ENCODE results near the gene ZFTA. TPM values are rescaled to one million over a fixed set of nuclear protein-coding genes. Genes with fewer than 3 reads are reported as not detected.
A peak's percentile ranks its signal among the peaks of the same experiment; 100 is the strongest.
"Not testable (repeated sequence)": the region's sequence is repeated elsewhere in the genome, so short reads cannot be mapped to it uniquely, and the experiment has no call there.

The ZFTA gene
- polyA plus RNA-seq, 1 donor: 40.9 TPM

GRCh38 chr11:63782749-63783148, 14.2 kb upstream of the ZFTA start:
- DNase-seq: no peak

DNA sequence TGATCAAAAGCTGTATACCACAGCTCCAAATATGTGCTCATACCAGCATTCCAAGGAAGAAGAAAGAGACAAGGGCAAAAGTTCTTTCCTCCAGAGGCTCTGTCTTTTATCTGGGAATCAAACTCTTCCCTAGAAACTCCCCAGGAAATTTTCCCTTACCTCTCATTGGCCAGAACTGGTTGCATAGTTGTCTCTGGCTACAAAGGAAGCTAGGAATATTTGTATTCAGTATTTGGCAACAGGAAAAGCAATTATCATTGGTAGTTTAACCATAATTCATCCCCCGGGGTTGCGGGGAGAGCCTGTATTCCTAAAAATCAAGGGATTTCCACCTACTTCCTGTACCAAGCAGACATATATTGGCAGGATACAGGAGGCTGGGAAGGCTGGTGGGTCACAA, 10.5 kb upstream of the ZFTA start:
- no peak for DNase-seq

DNA sequence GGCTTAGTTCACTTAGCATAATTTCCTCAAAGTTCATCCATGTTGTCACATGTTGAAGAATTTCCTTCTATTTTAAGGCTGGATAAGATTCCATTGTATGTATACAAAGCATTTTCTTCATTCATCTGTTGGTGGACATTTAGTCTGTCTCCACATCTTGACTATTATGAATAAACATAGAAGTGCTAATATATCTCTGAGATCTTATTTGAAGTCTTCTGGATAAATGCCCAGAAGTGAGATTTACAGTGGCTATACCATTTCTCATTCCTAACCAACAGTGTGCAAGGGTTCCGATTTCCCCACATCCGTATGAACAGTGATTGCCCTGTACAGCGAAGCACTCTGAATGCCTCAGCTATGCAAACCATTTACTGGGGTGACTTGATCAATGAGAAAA, 6.6 kb upstream of the ZFTA start:
- DNase-seq: no peak

- not testable (repeated sequence) for DNase-seq
These were observed 3.3 kb upstream of the ZFTA start for GRCh38 chr11:63771741-63772318.

GRCh38 chr11:63770763-63771162, 2.2 kb upstream of the ZFTA start:
- DNase-seq: no peak

DNA sequence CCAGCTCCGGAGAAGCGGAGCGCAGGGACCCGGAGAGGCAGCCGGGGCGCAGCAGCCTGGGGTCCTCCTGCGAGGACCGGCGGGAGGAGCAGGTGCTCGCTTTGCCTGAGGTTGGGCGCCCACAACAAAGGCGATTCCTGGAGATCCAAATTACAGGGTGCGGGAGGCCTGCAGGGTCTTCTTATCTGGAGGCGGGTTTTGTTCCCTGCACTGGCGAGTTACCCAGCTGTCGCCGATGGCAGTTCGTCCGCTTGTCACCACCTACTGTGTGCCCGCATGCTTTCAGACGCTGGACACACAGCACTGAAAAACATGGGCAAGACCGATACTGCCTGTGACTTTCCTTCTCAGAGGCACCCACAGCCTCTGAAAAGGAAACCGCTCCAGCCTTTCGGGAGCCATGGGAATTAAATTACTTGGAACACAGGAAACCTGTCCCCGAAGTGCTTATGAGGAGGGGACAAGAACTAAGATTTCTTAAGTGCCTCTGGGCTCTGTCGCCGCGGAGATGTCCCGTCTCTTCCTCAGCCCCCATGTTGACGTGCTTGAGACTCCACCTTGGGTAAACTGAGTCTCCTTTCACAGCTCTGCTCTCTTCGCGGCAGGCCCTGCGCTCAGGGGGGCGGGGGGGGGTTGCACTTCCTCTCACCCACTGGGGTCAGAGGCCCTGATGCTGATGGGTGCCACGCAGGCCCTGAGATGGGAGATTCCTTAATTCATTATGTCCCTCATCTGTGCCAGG, 1.3 kb upstream of the ZFTA start:
- no peak for DNase-seq

DNA sequence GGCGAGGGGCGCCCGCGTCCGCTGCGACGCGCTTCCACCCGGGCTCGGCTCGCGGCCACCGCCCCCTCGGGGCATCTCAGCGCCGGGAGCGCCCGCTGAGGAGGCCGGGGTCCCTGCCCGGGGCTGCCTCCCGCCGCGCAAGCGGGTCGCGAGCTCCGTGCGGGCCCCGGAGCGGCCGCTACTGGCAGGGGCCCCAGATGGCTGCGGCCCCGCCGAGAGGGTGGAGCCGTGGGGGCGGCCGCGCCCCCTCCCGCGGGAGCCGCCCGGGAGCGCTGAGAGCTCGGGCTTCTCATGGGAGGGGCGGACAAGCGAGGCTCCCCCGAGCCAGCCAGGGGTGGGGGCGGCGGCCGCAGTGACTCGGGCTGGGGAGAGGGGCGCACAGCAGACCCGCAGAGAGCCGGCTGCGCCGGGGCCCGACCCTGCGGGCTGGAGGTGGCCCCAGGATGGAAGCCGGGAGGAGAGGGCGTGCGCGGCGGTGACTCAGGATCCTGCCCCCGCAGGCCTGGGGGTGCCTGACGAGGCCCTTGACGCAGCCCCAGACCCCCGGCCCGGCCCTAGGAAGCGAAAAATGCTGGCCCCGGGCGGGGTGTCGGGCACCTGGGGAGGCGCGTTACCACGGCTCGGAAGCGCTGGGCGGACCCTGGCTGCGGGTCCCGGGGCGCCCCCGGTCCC, 603 bp upstream of the ZFTA start:
- no peak for DNase-seq

GRCh38 chr11:63767565-63768236, 874 bp downstream of the ZFTA start:
- peak; percentile 71 for DNase-seq

- no peak for DNase-seq
These were observed 1.4 kb downstream of the ZFTA start for GRCh38 chr11:63767267-63767564.

- no peak for DNase-seq
These were observed 1.9 kb downstream of the ZFTA start for GRCh38 chr11:63766531-63767235.

DNA sequence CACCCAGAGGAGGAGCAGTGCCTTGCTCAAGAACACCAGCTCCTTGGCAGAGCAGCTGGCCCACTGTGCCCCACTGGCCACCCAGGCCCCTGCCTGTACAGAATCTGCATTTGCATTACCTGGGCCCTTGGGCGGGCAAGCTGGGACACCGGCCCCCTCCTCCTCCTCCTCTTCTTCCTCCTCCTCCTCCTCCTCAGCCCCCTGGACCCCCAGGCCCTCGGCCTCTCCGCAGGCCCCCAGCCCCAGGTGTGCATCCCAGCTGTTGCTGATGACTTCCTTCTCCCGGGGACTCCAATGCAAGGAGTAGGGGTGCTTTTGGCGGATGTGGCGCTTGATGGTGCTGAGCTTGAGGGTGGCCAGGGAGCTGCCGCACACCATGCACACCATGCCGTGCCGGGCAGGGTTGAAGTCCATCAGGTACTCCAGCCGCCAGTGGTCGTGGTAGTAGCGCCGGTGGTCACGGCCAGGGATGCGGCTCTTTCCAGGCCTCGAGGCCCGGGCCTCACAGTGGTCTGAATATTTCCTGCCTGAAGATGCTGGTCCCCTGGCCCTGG, 2.8 kb downstream of the ZFTA start:
- no peak for DNase-seq

GRCh38 chr11:63764679-63765647, 3.6 kb downstream of the ZFTA start:
- peak; percentile 39 for DNase-seq

GRCh38 chr11:63764340-63764678, 4.3 kb downstream of the ZFTA start:
- DNase-seq: no peak

GRCh38 chr11:63763496-63764339, 4.9 kb downstream of the ZFTA start:
- peak; percentile 46 for DNase-seq

GRCh38 chr11:63762654-63763495, 5.7 kb downstream of the ZFTA start:
- no peak for DNase-seq

DNA sequence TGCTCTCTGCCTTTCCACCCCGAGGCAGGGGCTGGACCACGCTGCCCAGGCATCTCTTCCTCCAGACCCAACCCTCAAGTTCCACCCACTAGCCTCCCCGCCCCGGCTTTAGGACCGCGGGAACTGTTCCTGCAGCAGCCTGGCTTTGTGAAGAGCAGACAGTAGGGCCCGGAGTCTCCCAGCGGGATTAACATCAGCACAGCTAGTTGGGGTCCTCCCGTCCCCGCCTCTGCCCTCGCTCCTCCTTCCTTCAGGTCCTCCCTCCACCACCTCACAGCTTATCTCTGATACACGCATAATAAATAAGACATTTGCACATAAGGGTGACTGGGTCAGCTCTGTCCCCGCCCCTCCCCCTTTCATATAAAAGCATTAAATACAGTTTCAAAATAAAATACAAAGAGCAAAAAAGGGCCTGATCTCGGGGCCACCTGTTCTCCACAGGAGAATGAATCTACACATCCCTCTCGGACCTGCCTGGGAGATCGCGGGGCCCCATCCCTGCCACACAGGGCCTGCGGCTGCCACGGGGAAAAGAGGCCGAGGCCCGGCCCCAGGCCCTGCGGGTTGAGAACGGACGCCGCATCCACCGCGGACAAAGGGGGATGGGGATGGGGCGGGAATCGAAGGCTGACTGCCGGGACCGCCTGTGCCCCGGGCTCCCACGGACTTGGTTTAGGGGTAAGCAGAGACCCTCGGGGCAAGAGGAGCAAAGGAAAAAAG, 6.5 kb downstream of the ZFTA start:
- no peak for DNase-seq

DNA sequence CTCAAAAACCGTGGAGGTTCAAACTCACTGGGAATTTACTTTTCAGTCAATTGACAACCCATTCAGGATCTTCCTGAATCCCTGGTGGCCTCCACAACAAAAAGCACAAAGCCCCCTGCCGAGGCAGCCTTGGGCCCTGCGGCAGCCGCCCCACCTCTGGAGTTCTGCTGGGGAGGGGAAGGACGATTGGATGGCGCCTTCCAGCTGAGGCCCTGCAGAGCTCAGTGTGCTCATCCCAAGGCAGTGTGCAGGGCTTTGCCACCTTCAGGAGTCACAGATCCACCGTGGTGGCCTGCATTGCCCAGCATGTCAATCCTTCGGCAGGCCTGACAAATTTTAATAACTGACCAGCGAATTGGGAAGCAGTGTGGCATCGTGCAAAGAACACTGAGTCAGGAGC, 7.4 kb downstream of the ZFTA start:
- DNase-seq: no peak

GRCh38 chr11:63760487-63761079, 8.0 kb downstream of the ZFTA start:
- DNase-seq: no peak

Measured in left kidney (tissue), 2 donors.